ENCODE measurements around the gene PER2. TPM values are rescaled to one million over a fixed set of nuclear protein-coding genes. Genes with fewer than 3 reads are reported as not detected.

The PER2 gene
- total and polyA plus RNA-seq, 9 of the 15 experiments (the other 6 are each of a cell fraction or from before 2014, with no cell fraction given), result 1.1 to 10.3 (median 2.9) TPM

DNA sequence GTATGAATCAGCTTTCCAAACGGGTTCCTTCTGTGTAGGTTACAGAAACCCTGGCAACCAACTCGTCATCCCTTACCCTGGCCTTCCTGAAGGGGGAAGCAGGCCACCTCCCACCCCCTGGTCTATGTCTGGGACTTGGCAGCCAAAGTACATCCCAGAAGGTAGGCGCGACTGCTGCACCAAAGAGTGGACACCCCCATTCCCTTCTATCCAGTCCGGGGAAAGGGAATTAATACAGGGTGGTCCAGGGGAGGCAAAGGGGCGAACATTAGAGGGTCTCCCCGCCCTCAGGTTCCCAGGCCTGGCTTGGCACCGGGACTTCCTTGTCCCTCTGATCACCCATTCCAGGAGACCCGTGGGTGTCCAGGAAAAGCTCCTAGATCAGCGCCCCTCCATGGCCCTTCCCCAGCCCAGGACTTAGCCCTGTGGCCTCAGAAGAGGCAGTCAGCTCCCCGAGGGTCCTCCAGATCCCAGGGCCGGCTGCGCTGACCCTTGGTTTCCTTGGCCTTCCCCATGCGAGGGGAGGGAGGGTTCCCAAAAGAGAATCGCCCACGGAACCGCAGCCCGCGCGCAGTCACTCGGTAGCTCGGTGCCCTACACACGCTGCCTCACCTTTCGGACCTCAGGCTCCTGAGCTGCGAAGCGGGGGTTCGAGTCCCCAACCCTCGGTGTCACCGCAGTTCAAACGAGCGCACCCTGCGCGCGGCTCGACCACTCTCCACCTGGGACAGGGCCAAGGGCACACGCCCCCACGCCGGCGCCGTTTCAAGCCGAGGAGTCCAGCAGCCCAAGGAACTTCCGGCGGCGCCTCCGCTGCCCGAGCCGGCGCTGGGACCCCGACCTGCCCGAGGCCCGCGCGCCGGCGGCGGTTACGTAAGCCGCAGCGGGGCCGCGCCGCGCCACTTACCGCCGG is at the start of gene PER2 (continued):
- TF ChIP-seq BDP1 (IDR thresholded peaks at IDR 0.05; ENCODE audit: insufficient read depth, insufficient read length), result no peak
- no peak; the same call in none of the 2 replicates for TF ChIP-seq RB1 (IDR thresholded peaks at IDR 0.05; ENCODE audit: low read depth)
- TF ChIP-seq MAFK (IDR thresholded peaks at IDR 0.05; ENCODE audit: low read length), result no peak
- TF ChIP-seq KLF1 (tag; IDR thresholded peaks at IDR 0.05), result no peak
- TF ChIP-seq SAP30 (IDR thresholded peaks at IDR 0.05; ENCODE audit: borderline replicate concordance, insufficient read depth, low read depth, low read length, poor library complexity, severe bottlenecking), result peak; percentile 63
- TF ChIP-seq ZNF408 (CRISPR knock-in tag; IDR thresholded peaks at IDR 0.05; ENCODE audit: low read depth), result no peak
- no peak for TF ChIP-seq BCOR (IDR thresholded peaks at IDR 0.05)
- TF ChIP-seq ZBTB7A (IDR thresholded peaks at IDR 0.05; ENCODE audit: borderline replicate concordance, control insufficient read depth, low read depth, low read length), result peak; percentile 29; the same call in 1 of the 2 replicates
- no peak for TF ChIP-seq ZNF347 (CRISPR knock-in tag; IDR thresholded peaks at IDR 0.05; ENCODE audit: low read depth)

DNA sequence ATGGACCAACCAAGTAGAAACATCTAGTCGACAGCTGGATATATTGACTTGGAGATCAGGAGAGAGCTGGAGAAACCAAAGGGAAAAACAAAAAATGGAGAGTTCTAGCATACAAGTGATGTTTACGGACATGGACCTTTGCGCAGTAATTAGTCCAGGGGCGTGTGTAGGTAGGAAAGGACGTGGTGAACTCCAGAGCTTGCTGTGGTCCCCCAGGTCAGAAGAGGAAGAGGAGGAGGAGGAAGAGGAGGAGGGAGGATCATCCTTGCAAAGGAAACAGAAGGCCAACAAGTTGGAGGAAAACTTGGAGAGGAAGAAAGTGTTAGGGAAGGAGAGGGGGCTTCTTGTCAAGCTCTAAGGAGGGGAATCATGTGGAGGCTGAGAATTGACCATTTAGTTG is 49.4 kb upstream of the PER2 start:
- ChIA-PET POLR2A (no interaction called here), CTCF (ENCODE audit: low intra/inter-chr PET ratio) (no interaction called here)
- H3K4me3 ChIP-seq, result no peak overlapping the region
- peaks cover 5% of the 10 kb centered on the region; the same call in 1 of the 3 replicates for H3K36me3 ChIP-seq (ENCODE audit: control insufficient read depth, insufficient read depth, low read length)
- intact Hi-C loops (cut with micrococcal nuclease), result no loop called here
- H3K9ac ChIP-seq (ENCODE audit: insufficient read depth in 1 of 2, low read depth in 2 of 2, low read length in 2 of 2), result no peak overlapping the region
- no peaks in the 10 kb centered on the region for H3K27me3 ChIP-seq (ENCODE audit: control insufficient read depth in 2 of 2, insufficient read depth in 2 of 2, low read length in 2 of 2)
- H3K27ac ChIP-seq (ENCODE audit: extremely low read depth, low read depth, low read length), result no peak overlapping the region
- H4K20me1 ChIP-seq (replicated peaks; ENCODE audit: control insufficient read depth, insufficient read depth, low read length), result no peaks in the 10 kb centered on the region
- DNase-seq (ENCODE audit: extremely low read depth in 1 of 4, low spot score in 3 of 4), result no peak
- in situ Hi-C loops (cut with MboI), result no loop called here
- BruUV-seq (replicated peaks), result no TSS peak
- WGBS (ENCODE audit: insufficient coverage, low coverage, missing lambda C conversion rate), result 46% methylated on average over 4 of the region's 5 CpGs
- H3K79me2 ChIP-seq (ENCODE audit: control insufficient read depth, insufficient read depth, low read length), result no peaks in the 10 kb centered on the region
- no peaks in the 10 kb centered on the region; a peak in 1 of 5 replicates for H3K4me1 ChIP-seq (replicated peaks in 1 of 2; ENCODE audit: control insufficient read depth in 2 of 2, insufficient read depth in 2 of 2, low read length in 2 of 2)
- H2AFZ ChIP-seq (ENCODE audit: low read depth, low read length), result no peak overlapping the region
- no peak for ATAC-seq
- no peaks in the 10 kb centered on the region for H3K9me1 ChIP-seq (ENCODE audit: control insufficient read depth, insufficient read depth, low read length)
- TF ChIP-seq ZNF263 (CRISPR knock-in tag; IDR thresholded peaks at IDR 0.05; ENCODE audit: borderline replicate concordance) (0 out of 2 replicates have a peak, but pooled peaks have one; percentile 33), ZNF583 (CRISPR knock-in tag; IDR thresholded peaks at IDR 0.05) (no peak)
- no peak for FAIRE-seq
- H3K4me2 ChIP-seq (ENCODE audit: insufficient read depth, low read length), result no peak overlapping the region
- no peaks in the 10 kb centered on the region for H3K9me3 ChIP-seq (replicated peaks; ENCODE audit: control insufficient read depth, insufficient read depth, low read depth, low read length)

All from K562 (cell line).